Adrenal gland (tissue), 12 donors: ENCODE measurements around the gene ISCA1. TPM values are rescaled to one million over a fixed set of nuclear protein-coding genes. Genes with fewer than 3 reads are reported as not detected.
A peak's percentile ranks its signal among the peaks of the same experiment; 100 is the strongest.

ENCODE experiments used
- DNase-seq, 7 donors: peaks; one replicate each; pipeline ENCODE4 v3.0.0-alpha.2; 2019 to 2020
- H3K27ac ChIP-seq, 5 donors: fragments of 200-600 bp; sonication (generic) in 4 of 5; 1 replicate in 3 of 5; 2 replicates in 2 of 5; pipeline versions ENCODE4 v1.5.1 to v1.8.0; 2016 to 2020; ENCODE audit warnings: mild to moderate bottlenecking in 1 of 5
- H3K27me3 ChIP-seq: fragments of 200-600 bp; 2 replicates; pipeline ENCODE4 v1.8.0; 2021
- H3K36me3 ChIP-seq, 2 donors: fragments of 200-600 bp; replicated peaks in 1 of 2; 1 replicate in 1 of 2; 2 replicates in 1 of 2; pipeline versions ENCODE4 v1.5.1 to v1.8.0; 2018 to 2022
- H3K4me1 ChIP-seq, 2 donors: fragments of 200-600 bp; replicated peaks in 1 of 2; 1 replicate in 1 of 2; 2 replicates in 1 of 2; pipeline versions ENCODE4 v1.5.1 to v1.8.0; 2018 to 2021
- H3K4me3 ChIP-seq, 4 donors: fragments of 200-600 bp; sonication (generic) in 3 of 4; one replicate each; pipeline ENCODE4 v1.5.1; 2016 to 2018
- H3K9me3 ChIP-seq, 3 donors: fragments of 200-600 bp; sonication (generic) in 1 of 3; replicated peaks in 1 of 3; 1 replicate in 2 of 3; 2 replicates in 1 of 3; pipeline versions ENCODE4 v1.5.1 to v1.8.0; 2016 to 2021
- CTCF ChIP-seq, 6 experiments: fragments of 450-650 bp in 4 of 6; fragments of 200-600 bp in 2 of 6; sonication (generic) in 1 of 6; IDR thresholded peaks; 1 replicate in 5 of 6; 2 replicates in 1 of 6; pipeline versions ENCODE4 v1.5.1 to v1.8.0; 2016 to 2021; ENCODE audit warnings: antibody characterized with exemption in 6 of 6, mild to moderate bottlenecking in 2 of 6, moderate library complexity in 1 of 6
- POLR2A ChIP-seq, 2 donors: fragments of 450-650 bp; IDR thresholded peaks; one replicate each; pipeline ENCODE4 v1.6.1; 2017; ENCODE audit warnings: antibody characterized with exemption in 2 of 2, mild to moderate bottlenecking in 2 of 2, moderate library complexity in 1 of 2
- whole genome bisulfite sequencing, 4 donors: extraction: QIAGEN DNeasy Blood & Tissue Kit in 2 of 4; methylation state at CpG; one replicate each; pipeline versions ENCODE4 v1.1.5 to v1.1.7; 2013 to 2017; 5-methylcytosine and 5-hydroxymethylcytosine counted together
- intact Hi-C, 2 donors: fragments of 100-400 bp; cut with DNase I; formaldehyde crosslinking; loops; one replicate each; pipeline versions ENCODE4 v1.14.1 to v1.15.0; 2022 to 2023
- polyA plus RNA-seq, 3 donors: library from polyadenylated mRNA; stranded (reverse); fragments of 200-250 nt in 2 of 3; fragments of 350-450 nt in 1 of 3; fragmentation: Illumina TruSeq in 1 of 3; extraction: RNeasy Lipid Tissue Mini Kit (QIAGEN cat#74804) in 1 of 3; gene quantifications; one replicate each; pipeline ENCODE4 v1.2.3, GENCODE V29; 2013 to 2014
- total RNA-seq, 9 donors: library from RNA; depleted of rRNA in 4 of 9; stranded (reverse); fragments of >200 nt in 4 of 9; fragments of 120-200 nt in 1 of 9; fragmentation: NEBNext Ultra II Directional in 1 of 9; extraction: Animal tissue kit (Norgen Biotek cat#: 25700) in 1 of 9; gene quantifications; one replicate each; pipeline versions ENCODE4 v1.1.0 to v1.2.4, GENCODE V29; 2013 to 2023
- donor health status: healthy with polysubstance abuse.
- donor health status: Bipolar disorder and iron deficiency.
- donor health status: DM: yes; HTN: yes; CAD: no.
- donor health status: DM: no; HTN: no; CAD: no.
- donor health status: DM: no; HTN: no; CAD: no.
- donor health status: DM: yes; HTN: yes; CAD: no.

Gene ISCA1
- total and polyA plus RNA-seq, 12 donors: 16.3 to 128 (median 50.7) TPM

DNA sequence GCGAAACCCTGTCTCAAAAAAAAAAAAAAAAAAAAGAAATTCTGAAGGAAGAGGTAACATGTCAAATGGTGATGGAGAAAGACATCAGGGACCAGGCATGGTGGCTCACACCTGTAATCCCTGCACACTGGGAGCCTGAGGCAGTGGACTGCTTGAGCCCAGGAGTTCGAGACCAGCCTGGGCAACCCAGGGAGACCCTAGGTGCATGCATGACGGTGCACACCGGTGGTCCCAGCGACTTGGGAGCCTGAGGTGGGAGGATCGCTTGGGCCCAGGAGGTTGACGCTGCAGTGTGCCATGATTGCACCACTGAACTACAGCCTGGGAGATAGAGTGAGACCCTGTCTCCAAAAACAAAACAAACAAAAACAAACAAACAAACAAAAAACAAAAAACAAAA, 1.8 kb downstream of the ISCA1 start:
- Histone ChIP-seq H3K36me3 (no peaks in the 10 kb centered on the region), H3K4me1 (peaks cover 10 to 49% of the 10 kb centered on the region in 2 donors), H3K4me3 (no peak overlapping the region), H3K27me3 (no peaks in the 10 kb centered on the region), H3K9me3 (no peaks in the 10 kb centered on the region), H3K27ac (no peak overlapping the region)
- TF ChIP-seq CTCF (IDR thresholded peaks at IDR 0.05): no peak
- no peak for TF ChIP-seq POLR2A (IDR thresholded peaks at IDR 0.05)
- WGBS, 4 donors: 93 to 97% (median 97%) methylated on average over 7 of the region's 7 CpGs
- peak in 1 of 7 donors; percentile 26 for DNase-seq
- intact Hi-C loops: no loop called here

DNA sequence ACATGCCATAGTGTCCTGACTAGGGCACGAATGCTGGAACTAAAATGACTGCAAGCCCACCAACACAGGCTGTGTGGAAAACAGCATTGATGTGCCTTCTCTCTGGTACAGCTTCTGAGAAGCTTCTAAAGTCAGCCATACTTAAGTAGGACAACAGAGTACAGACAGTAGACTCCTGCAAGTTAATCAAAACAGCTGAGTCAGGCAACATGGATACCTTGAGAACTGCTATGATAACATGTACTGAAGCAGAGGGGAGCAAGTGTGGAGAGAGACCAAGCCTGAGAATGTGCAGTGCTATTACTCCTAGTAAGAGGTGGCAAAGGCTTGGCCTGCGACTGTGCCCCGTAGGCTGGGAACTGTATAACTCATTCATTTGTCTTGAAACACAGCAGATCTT, 2.5 kb downstream of the ISCA1 start:
- H3K36me3 ChIP-seq: no peaks in the 10 kb centered on the region
- TF ChIP-seq CTCF (IDR thresholded peaks at IDR 0.05) (no peak), POLR2A (IDR thresholded peaks at IDR 0.05) (no peak)
- peaks cover 10 to 50% of the 10 kb centered on the region in 2 donors for H3K4me1 ChIP-seq
- no peak overlapping the region for H3K27ac ChIP-seq
- intact Hi-C loops: no loop called here
- H3K9me3 ChIP-seq: no peaks in the 10 kb centered on the region
- H3K4me3 ChIP-seq: no peak overlapping the region
- 83 to 97% (median 95%) methylated on average over 3 of the region's 3 CpGs for WGBS, 4 donors
- DNase-seq: no peak
- no peaks in the 10 kb centered on the region for H3K27me3 ChIP-seq

DNA sequence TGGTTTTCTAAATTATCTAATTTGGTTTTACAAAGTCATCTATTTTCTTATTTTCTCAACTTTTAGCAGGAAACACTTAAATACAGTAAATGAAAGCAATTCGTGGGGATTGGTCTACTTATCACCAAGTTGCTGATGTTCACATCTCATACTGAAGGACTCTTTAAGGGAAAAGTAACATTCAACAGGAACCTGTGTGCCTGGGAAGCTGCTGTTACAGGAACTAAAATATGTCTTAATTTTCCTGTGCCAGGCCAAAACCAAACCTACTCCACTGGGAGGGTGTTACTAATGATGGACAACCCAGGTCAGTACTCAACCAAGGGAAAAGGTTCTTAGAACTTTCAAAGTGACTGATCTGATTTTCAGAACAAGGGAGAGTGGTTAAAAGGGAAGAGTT, 5.3 kb downstream of the ISCA1 start:
- no peaks in the 10 kb centered on the region for H3K27me3 ChIP-seq
- H3K36me3 ChIP-seq: peaks cover 0 to 14% of the 10 kb centered on the region in 2 donors
- TF ChIP-seq POLR2A (IDR thresholded peaks at IDR 0.05): no peak
- no peak for TF ChIP-seq CTCF (IDR thresholded peaks at IDR 0.05)
- WGBS, 4 donors: 51 to 78% (median 61%) methylated on average over 1 of the region's 1 CpG
- no peaks in the 10 kb centered on the region for H3K9me3 ChIP-seq
- H3K27ac ChIP-seq: no peak overlapping the region
- peaks cover 10 to 45% of the 10 kb centered on the region in 2 donors for H3K4me1 ChIP-seq
- DNase-seq: no peak
- intact Hi-C loops: no loop called here
- no peak overlapping the region for H3K4me3 ChIP-seq

- intact Hi-C loops: no loop called here
- Histone ChIP-seq H3K27ac (no peak overlapping the region), H3K27me3 (no peaks in the 10 kb centered on the region), H3K9me3 (no peaks in the 10 kb centered on the region), H3K4me3 (no peak overlapping the region), H3K4me1 (peaks cover 6 to 40% of the 10 kb centered on the region in 2 donors), H3K36me3 (peaks cover 0 to 24% of the 10 kb centered on the region in 2 donors)
- DNase-seq: no peak
- 83 to 89% (median 87%) methylated on average over 3 of the region's 3 CpGs for WGBS, 4 donors
- TF ChIP-seq CTCF (IDR thresholded peaks at IDR 0.05): no peak
- no peak for TF ChIP-seq POLR2A (IDR thresholded peaks at IDR 0.05)
Measured at GRCh38 chr9:86275962-86276361, 6.4 kb downstream of the ISCA1 start.
